ENCODE data around the gene AFG1L.
"Not testable (repeated sequence)": the region's sequence is repeated elsewhere in the genome, so short reads cannot be mapped to it uniquely, and the experiment has no call there.

The AFG1L gene

GRCh38 chr6:108441141-108441540 is 146.3 kb downstream of the AFG1L start:
- H3K27ac ChIP-seq, result no peak overlapping the region
- H3K4me3 ChIP-seq (ENCODE audit: low read depth in 1 of 2, low read length in 1 of 2), result no peak overlapping the region
- no peaks in the 10 kb centered on the region for H3K9me3 ChIP-seq
- H3K4me1 ChIP-seq (ENCODE audit: control insufficient read depth in 1 of 2, insufficient read depth in 1 of 2, low read depth in 1 of 2, low read length in 1 of 2), result peaks cover 0 to 7% of the 10 kb centered on the region in 2 experiments
- no peak for TF ChIP-seq CTCF (IDR thresholded peaks at IDR 0.05)
- H3K27me3 ChIP-seq, result no peaks in the 10 kb centered on the region
- H3K36me3 ChIP-seq, result no peaks in the 10 kb centered on the region

- no peak for TF ChIP-seq CTCF (IDR thresholded peaks at IDR 0.05)
- Histone ChIP-seq H3K9me3 (no peaks in the 10 kb centered on the region), H3K36me3 (no peaks in the 10 kb centered on the region), H3K27me3 (no peaks in the 10 kb centered on the region), H3K4me3 (ENCODE audit: low read depth in 1 of 2, low read length in 1 of 2) (no peak overlapping the region), H3K27ac (no peak overlapping the region), H3K4me1 (ENCODE audit: control insufficient read depth in 1 of 2, insufficient read depth in 1 of 2, low read depth in 1 of 2, low read length in 1 of 2) (peaks cover 0 to 7% of the 10 kb centered on the region in 2 experiments)
These were observed 148.1 kb downstream of the AFG1L start for GRCh38 chr6:108442770-108443520.

- Histone ChIP-seq H3K4me3 (ENCODE audit: low read depth in 1 of 2, low read length in 1 of 2) (no peak overlapping the region), H3K27me3 (no peaks in the 10 kb centered on the region), H3K27ac (no peak overlapping the region), H3K4me1 (ENCODE audit: control insufficient read depth in 1 of 2, insufficient read depth in 1 of 2, low read depth in 1 of 2, low read length in 1 of 2) (no peaks in the 10 kb centered on the region), H3K9me3 (no peaks in the 10 kb centered on the region), H3K36me3 (no peaks in the 10 kb centered on the region)
- no peak for TF ChIP-seq CTCF (IDR thresholded peaks at IDR 0.05)
These were observed 151.8 kb downstream of the AFG1L start for GRCh38 chr6:108446629-108447150.

GRCh38 chr6:108448481-108448880 is 153.6 kb downstream of the AFG1L start:
- no peak overlapping the region for H3K27ac ChIP-seq
- no peaks in the 10 kb centered on the region for H3K4me1 ChIP-seq (ENCODE audit: control insufficient read depth in 1 of 2, insufficient read depth in 1 of 2, low read depth in 1 of 2, low read length in 1 of 2)
- H3K36me3 ChIP-seq, result no peaks in the 10 kb centered on the region
- no peaks in the 10 kb centered on the region for H3K9me3 ChIP-seq
- no peaks in the 10 kb centered on the region for H3K27me3 ChIP-seq
- H3K4me3 ChIP-seq (ENCODE audit: low read depth in 1 of 2, low read length in 1 of 2), result no peak overlapping the region
- no peak for TF ChIP-seq CTCF (IDR thresholded peaks at IDR 0.05)

GRCh38 chr6:108449717-108450116 is 154.9 kb downstream of the AFG1L start:
- H3K9me3 ChIP-seq; H3K4me3 ChIP-seq (ENCODE audit: low read depth in 1 of 2, low read length in 1 of 2); H3K27ac ChIP-seq; H3K4me1 ChIP-seq (ENCODE audit: control insufficient read depth in 1 of 2, insufficient read depth in 1 of 2, low read depth in 1 of 2, low read length in 1 of 2); H3K36me3 ChIP-seq; H3K27me3 ChIP-seq: not testable (repeated sequence)

- TF ChIP-seq CTCF (IDR thresholded peaks at IDR 0.05), result no peak
These were observed 157.0 kb downstream of the AFG1L start for GRCh38 chr6:108451816-108452215.

More at GRCh38 chr6:108451816-108452215, 157.0 kb downstream of the AFG1L start:
- H3K27me3 ChIP-seq, result no peaks in the 10 kb centered on the region
- H3K4me3 ChIP-seq (ENCODE audit: low read depth in 1 of 2, low read length in 1 of 2), result no peak overlapping the region
- H3K27ac ChIP-seq, result no peak overlapping the region
- no peaks in the 10 kb centered on the region for H3K36me3 ChIP-seq
- H3K4me1 ChIP-seq (ENCODE audit: control insufficient read depth in 1 of 2, insufficient read depth in 1 of 2, low read depth in 1 of 2, low read length in 1 of 2), result no peaks in the 10 kb centered on the region
- H3K9me3 ChIP-seq, result no peaks in the 10 kb centered on the region
